Islet precursor cell (in vitro differentiated cells): ENCODE results near the gene TTC12.

Experiments used
- DNase-seq: peaks from one replicate; pipeline ENCODE4 v3.0.0-alpha.2; 2018

Gene TTC12

GRCh38 chr11:113407163-113407562, 92.8 kb downstream of the TTC12 start:
- no peak for DNase-seq

- DNase-seq = no peak
Measured at GRCh38 chr11:113408206-113408605, 93.8 kb downstream of the TTC12 start.

- no peak for DNase-seq
Measured at GRCh38 chr11:113408887-113409286, 94.5 kb downstream of the TTC12 start.

- DNase-seq = no peak
Measured at GRCh38 chr11:113409526-113409925, 95.1 kb downstream of the TTC12 start.

GRCh38 chr11:113410414-113411135, 96.2 kb downstream of the TTC12 start:
- no peak for DNase-seq

- DNase-seq = no peak
Measured at GRCh38 chr11:113411536-113411935, 97.2 kb downstream of the TTC12 start.

- DNase-seq = no peak
Measured at GRCh38 chr11:113412675-113413074, 98.3 kb downstream of the TTC12 start.

- no peak for DNase-seq
Measured at GRCh38 chr11:113415343-113415742, 101.0 kb downstream of the TTC12 start.
